NCI-H446 treated with DMSO at 0.1 percent for 48 hours (cell line): ENCODE measurements around the gene C8B.

Source experiments
- DNase-seq: peaks from one replicate; lab custom pipeline; 2025; lab: John Stamatoyannopoulos, UW

C8B gene

DNA sequence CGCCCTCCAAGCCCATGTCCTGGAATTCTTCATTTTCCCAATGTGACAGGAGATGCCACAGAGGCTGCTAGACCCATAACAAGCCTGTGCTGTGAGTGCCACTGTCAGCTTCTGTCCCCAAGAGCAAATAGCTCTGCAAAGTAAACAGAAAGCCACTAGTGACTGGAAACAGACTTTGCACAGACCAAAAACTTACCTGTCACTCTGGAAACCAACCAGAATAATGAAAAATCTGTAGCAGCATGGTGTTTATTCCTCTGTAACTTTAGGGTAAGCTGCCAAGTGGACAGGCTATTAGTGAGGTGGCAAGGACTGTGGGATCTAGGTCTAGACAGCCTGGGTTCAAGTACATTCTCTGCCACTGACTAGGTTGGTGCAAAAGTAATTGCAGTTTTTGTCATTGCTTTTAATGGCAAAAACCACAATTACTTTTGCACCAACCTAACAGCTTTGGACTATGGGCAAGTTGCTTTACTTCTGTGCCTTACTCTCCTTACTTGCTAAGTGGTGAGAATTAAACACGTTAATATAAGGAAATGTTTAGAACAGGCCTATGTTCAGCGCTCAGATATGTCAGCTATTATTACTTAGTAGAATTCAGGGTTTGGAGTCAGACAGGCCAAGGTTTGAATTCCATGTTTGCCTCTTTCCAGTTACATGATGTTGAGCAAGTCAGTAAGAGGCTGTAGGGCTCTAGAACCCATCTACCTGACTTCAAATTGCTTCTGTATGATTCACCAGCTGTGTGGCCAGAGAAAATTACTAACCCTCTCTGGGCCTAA lies at the start of gene C8B:
Gene C8B (minus strand): TSS at position 100 of the 782 bp plus-strand sequence. CDS start 67 bp downstream, at position 33.
- DNase-seq: no peak

DNA sequence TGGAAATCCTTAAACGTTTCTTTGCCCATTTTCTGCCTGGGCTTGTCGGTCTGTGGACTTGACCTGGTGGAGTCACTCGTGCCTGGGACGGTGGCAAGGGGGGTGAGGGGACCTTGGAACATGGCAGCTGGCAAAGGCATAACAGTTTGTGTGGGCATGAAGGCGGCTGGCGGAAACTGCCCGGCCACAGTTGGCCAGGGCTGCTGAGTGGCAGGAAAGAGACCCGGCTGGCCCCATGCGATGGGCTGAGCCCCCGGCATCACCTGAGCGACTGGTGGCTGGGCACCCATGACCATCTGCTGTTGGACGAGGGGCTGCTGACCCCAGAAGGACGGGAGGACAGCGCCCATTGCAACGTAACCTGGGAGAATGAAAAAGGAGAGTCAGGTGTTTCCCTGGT lies 49.3 kb upstream of the C8B start:
- no peak for DNase-seq

DNA sequence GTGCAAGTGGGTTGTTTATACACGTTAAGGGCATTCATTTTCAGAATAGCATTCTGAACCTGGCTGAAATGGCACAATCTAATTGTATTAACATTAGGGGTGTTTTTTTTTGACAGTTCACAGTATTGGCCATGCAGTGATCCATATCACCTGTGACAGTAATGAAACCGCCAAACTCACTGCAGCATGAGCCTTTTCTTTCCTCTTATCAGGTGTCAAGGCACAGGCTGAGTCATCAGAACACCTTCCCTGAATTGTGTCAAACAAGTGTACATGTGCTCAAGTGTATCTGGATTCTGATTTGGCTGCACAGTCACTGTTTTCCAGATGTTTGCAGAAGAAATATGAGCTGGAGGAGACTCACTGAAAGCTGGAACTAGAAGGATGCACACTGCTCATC lies 47.7 kb upstream of the C8B start:
- no peak for DNase-seq

- DNase-seq: no peak
Observed at GRCh38 chr1:57012315-57012714, 46.5 kb upstream of the C8B start.

DNA sequence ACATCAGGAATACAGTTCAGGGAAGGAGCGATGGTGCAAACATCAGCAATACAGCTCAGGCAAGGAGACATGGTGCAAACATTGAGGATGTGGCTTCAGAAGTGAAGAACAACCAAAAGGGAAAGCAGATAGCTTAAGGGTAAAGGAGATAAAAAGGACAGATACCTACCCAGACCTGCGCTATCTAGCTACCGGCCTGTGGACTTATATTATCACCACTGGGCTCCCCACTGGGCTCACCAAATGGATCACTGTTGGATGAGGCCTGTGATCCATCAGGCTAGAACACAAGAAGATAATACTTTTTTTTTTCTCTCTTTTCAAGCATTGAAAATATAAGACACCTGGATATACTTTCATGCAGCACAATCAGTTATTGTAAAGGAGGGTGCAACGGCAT lies 44.7 kb upstream of the C8B start:
- no peak for DNase-seq

DNA sequence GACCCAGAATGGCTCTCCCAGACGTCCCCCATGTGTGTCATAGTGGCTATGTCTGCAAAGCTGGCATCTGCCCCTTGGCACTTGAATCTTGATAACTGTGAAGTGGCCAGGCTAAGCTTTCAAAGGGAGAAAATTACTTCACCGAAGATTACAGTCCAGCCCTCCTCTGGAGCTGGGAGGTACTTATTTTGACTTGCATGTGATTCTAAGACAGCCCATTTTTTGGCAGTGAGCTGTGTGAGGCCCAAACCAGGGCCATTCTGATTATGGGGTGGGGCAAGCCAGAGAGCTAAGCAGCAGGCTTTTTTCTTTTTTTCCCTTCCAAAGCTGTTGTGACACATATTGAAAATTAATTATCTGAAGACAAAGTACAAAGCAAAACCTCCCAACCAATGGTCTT lies 42.1 kb upstream of the C8B start:
- no peak for DNase-seq

DNA sequence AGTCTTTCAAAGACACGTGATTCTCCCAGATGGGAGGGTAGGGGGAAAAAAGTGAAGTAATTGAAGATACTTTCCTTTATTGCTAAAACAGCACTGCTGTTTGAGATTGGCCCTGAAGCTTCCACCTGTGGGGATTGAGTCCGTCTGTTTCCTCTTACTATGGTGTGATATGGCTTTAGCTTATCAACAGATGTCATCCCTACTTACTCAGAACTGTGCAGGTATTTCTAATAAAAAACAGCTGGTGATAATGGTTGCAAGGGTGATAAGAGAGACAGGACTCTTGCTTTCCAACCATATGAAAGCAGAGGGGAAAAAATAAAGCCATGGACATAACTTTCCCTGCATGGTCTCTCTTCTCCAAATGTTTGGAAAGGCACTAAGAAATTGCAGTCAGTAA lies 41.7 kb upstream of the C8B start:
- no peak for DNase-seq

- no peak for DNase-seq
Observed at GRCh38 chr1:57003398-57004139, 37.8 kb upstream of the C8B start.

GRCh38 chr1:56995414-56996100 lies 29.7 kb upstream of the C8B start:
- no peak for DNase-seq

GRCh38 chr1:56993475-56993874 lies 27.7 kb upstream of the C8B start:
- DNase-seq: no peak

GRCh38 chr1:56992318-56993125 lies 26.7 kb upstream of the C8B start:
- no peak for DNase-seq

DNA sequence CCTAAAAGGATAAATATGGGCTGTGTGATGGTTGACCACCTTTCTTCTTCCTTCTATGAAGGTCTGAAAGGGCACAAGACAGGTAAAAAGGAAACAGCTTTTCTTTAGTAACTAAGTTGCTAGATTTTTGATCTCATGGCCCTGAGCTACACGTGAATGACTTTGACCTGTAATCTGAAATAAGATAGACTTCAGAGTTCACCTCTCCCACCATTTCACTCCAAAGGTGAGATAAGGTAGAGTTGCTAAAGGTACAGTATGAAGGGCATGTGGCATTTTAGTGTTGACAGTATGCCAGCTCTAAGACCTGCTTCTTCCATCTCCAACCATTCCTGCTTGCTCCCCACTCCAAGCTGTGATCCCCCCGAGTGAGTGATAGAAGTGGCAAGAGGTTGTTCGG lies 25.8 kb upstream of the C8B start:
- DNase-seq: no peak

- DNase-seq: no peak
Observed at GRCh38 chr1:56986397-56986796, 20.6 kb upstream of the C8B start.

- DNase-seq: no peak
Observed at GRCh38 chr1:56985857-56986256, 20.0 kb upstream of the C8B start.

- DNase-seq: no peak
Observed at GRCh38 chr1:56983484-56983883, 17.7 kb upstream of the C8B start.

GRCh38 chr1:56979986-56980755 lies 14.4 kb upstream of the C8B start:
- no peak for DNase-seq

DNA sequence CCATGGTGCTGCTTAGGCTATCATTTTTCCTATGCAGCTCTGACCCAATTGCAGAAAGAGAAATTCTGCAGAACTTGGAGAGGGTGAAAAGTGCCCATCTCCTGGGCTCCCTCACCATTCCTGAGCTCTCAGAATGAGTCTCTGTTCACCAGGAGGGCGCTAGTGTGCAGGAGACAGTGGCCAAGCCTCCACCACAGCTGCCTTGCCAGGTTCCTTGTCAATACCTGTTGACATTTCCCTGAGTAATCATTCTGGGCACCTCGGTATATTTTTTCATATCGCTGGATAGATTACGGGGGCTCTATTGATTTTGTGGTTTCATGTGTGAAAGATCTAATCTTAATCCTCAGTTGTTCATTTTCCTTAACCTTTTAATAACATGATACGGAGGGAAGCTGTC lies 13.0 kb upstream of the C8B start:
- DNase-seq: no peak

- DNase-seq: no peak
Observed at GRCh38 chr1:56977910-56978309, 12.1 kb upstream of the C8B start.

GRCh38 chr1:56975446-56975845 lies 9.6 kb upstream of the C8B start:
- no peak for DNase-seq

- DNase-seq: no peak
Observed at GRCh38 chr1:56973923-56974742, 8.3 kb upstream of the C8B start.
